IMR-90 (cell line): ENCODE results near the gene RET. TPM values are rescaled to one million over a fixed set of nuclear protein-coding genes. Genes with fewer than 3 reads are reported as not detected.

Experiments used
- ATAC-seq: fragments of 200-7000 bp; cut with Tn5 transposase; 2 replicates; pipeline ENCODE4 v1.9.1; 2020; ENCODE audit warnings: low read depth, mild to moderate bottlenecking, moderate library complexity
- BruUV-seq: library from RNA; stranded (reverse); fragments of 400-500 nt; replicated peaks from 2 replicates; lab custom pipeline; 2021; lab: Mats Ljungman, UMichigan
- CTCF ChIA-PET: fragments of 300-600 bp; formaldehyde crosslinking; extraction: SDS; loops from one replicate; lab custom pipeline; 2021; ENCODE audit warnings: antibody characterized with exemption; lab: Yijun Ruan, JAX
- POLR2A ChIA-PET: fragments of 300-600 bp; sonication (Branson Sonifier 250); formaldehyde crosslinking; loops from one replicate; lab custom pipeline; 2022; ENCODE audit warnings: antibody characterized with exemption; ENCODE audit not compliant: unreplicated experiment; lab: Charles Lee
- DNase-seq: peaks from one replicate; pipeline ENCODE4 v3.0.0; 2013
- H2AFZ ChIP-seq: replicated peaks from 2 replicates; pipeline ENCODE3; 2013; ENCODE audit warnings: low read length, mild to moderate bottlenecking; ENCODE audit not compliant: poor library complexity
- H2AK5ac ChIP-seq: 2 replicates; pipeline ENCODE4 v1.6.1; 2013; ENCODE audit warnings: low read depth, low read length, inconsistent platforms
- H2AK9ac ChIP-seq: replicated peaks from 2 replicates; pipeline ENCODE3; 2013; ENCODE audit warnings: mild to moderate bottlenecking, low read depth, low read length, moderate library complexity; ENCODE audit not compliant: poor library complexity
- H2BK120ac ChIP-seq: 2 replicates; pipeline ENCODE4 v1.6.1; 2013; ENCODE audit warnings: low read depth, low read length, inconsistent platforms
- H2BK15ac ChIP-seq: 3 replicates; pipeline ENCODE4 v1.6.1; 2013; ENCODE audit warnings: low read depth, low read length, inconsistent platforms
- H2BK20ac ChIP-seq: 2 replicates; pipeline ENCODE4 v1.6.1; 2013; ENCODE audit warnings: low read depth, mild to moderate bottlenecking, inconsistent platforms, low read length, moderate library complexity
- H2BK5ac ChIP-seq: 2 replicates; pipeline ENCODE4 v1.6.1; 2013; ENCODE audit warnings: mild to moderate bottlenecking, low read depth, low read length, inconsistent platforms; ENCODE audit not compliant: poor library complexity, severe bottlenecking
- H3K14ac ChIP-seq: replicated peaks from 2 replicates; pipeline ENCODE4 v1.6.1; 2013; ENCODE audit warnings: low read depth, low read length, inconsistent platforms
- H3K18ac ChIP-seq: 2 replicates; pipeline ENCODE4 v1.6.1; 2013; ENCODE audit warnings: low read depth, low read length, control low read depth
- H3K23ac ChIP-seq: 2 replicates; pipeline ENCODE4 v1.6.1; 2013; ENCODE audit warnings: low read depth, low read length, inconsistent platforms
- H3K27ac ChIP-seq: 2 replicates; pipeline ENCODE4 v1.5.1; 2013; ENCODE audit warnings: mild to moderate bottlenecking, control low read depth, low read length; ENCODE audit not compliant: insufficient read depth
- H3K27me3 ChIP-seq: 2 replicates; pipeline ENCODE4 v1.6.1; 2013; ENCODE audit warnings: low read length; ENCODE audit not compliant: control insufficient read depth, insufficient read depth
- H3K36me3 ChIP-seq: 2 replicates; pipeline ENCODE4 v1.6.1; 2013; ENCODE audit warnings: low read length, mixed read lengths; ENCODE audit not compliant: control insufficient read depth, insufficient read depth
- H3K4ac ChIP-seq: 2 replicates; pipeline ENCODE4 v1.6.1; 2013; ENCODE audit warnings: low read depth, low read length, inconsistent platforms
- H3K4me1 ChIP-seq: 2 replicates; pipeline ENCODE4 v1.6.1; 2013; ENCODE audit warnings: low read length, mixed read lengths; ENCODE audit not compliant: control insufficient read depth, insufficient read depth
- H3K4me2 ChIP-seq: 2 replicates; pipeline ENCODE4 v1.6.1; 2013; ENCODE audit warnings: low read depth, mild to moderate bottlenecking, control low read depth, low read length, moderate library complexity
- H3K4me3 ChIP-seq: 2 replicates; pipeline ENCODE4 v1.5.1; 2013; ENCODE audit warnings: low read depth, mild to moderate bottlenecking, control low read depth, low read length, moderate library complexity; ENCODE audit not compliant: insufficient read depth
- H3K56ac ChIP-seq: 2 replicates; pipeline ENCODE4 v1.6.1; 2013; ENCODE audit warnings: low read length, inconsistent platforms; ENCODE audit not compliant: insufficient read depth; ENCODE audit errors: extremely low read depth
- H3K79me1 ChIP-seq, 2 experiments: 2 replicates each; pipeline ENCODE4 v1.6.1; 2013; ENCODE audit warnings: low read length in 2 of 2, inconsistent platforms in 1 of 2, low read depth in 1 of 2
- H3K9ac ChIP-seq: 2 replicates; pipeline ENCODE4 v1.6.1; 2013; ENCODE audit warnings: low read depth, low read length, control low read depth
- H3K9me1 ChIP-seq: 2 replicates; pipeline ENCODE4 v1.6.1; 2013; ENCODE audit warnings: low read length, inconsistent platforms; ENCODE audit not compliant: insufficient read depth
- H3K9me3 ChIP-seq: 2 replicates; pipeline ENCODE4 v1.6.1; 2013; ENCODE audit warnings: low read length; ENCODE audit not compliant: control insufficient read depth, insufficient read depth
- H4K20me1 ChIP-seq: 2 replicates; pipeline ENCODE4 v1.6.1; 2013; ENCODE audit warnings: low read length, inconsistent platforms; ENCODE audit not compliant: insufficient read depth
- H4K5ac ChIP-seq: 2 replicates; pipeline ENCODE4 v1.6.1; 2013; ENCODE audit warnings: mild to moderate bottlenecking, low read depth, low read length, control low read depth
- H4K8ac ChIP-seq, 2 experiments: 2 replicates each; pipeline ENCODE4 v1.6.1; 2013; ENCODE audit warnings: low read depth in 2 of 2, low read length in 2 of 2, control low read depth in 1 of 2, inconsistent platforms in 1 of 2
- H4K91ac ChIP-seq: 2 replicates; pipeline ENCODE4 v1.6.1; 2013; ENCODE audit warnings: low read depth, low read length, inconsistent platforms; ENCODE audit not compliant: insufficient read depth
- BHLHE40 ChIP-seq: fragments of 150-350 bp; IDR thresholded peaks from 2 replicates; pipeline ENCODE4 v1.6.1; 2016; ENCODE audit warnings: mild to moderate bottlenecking, low read depth, low read length
- CEBPB ChIP-seq: IDR thresholded peaks from 2 replicates; pipeline ENCODE4 v1.6.1; 2012; ENCODE audit warnings: low read depth, low read length, improper control_type of control experiment
- CHD1 ChIP-seq: IDR thresholded peaks from 2 replicates; pipeline ENCODE4 v1.6.1; 2012; ENCODE audit warnings: low read depth, low read length, improper control_type of control experiment
- FOS ChIP-seq: fragments of 150-350 bp; IDR thresholded peaks from 2 replicates; pipeline ENCODE4 v1.6.1; 2016; ENCODE audit warnings: low read depth, low read length
- MAFK ChIP-seq: IDR thresholded peaks from 2 replicates; pipeline ENCODE4 v1.6.1; 2012; ENCODE audit warnings: low read depth, low read length, improper control_type of control experiment
- MXI1 ChIP-seq: IDR thresholded peaks from 2 replicates; pipeline ENCODE4 v1.6.1; 2012; ENCODE audit warnings: low read depth, mild to moderate bottlenecking, low read length, moderate library complexity, borderline replicate concordance
- NFE2L2 ChIP-seq: fragments of 150-350 bp; IDR thresholded peaks from 2 replicates; pipeline ENCODE4 v1.6.1; 2016; ENCODE audit warnings: low read depth, mild to moderate bottlenecking, low read length
- POLR2A ChIP-seq: IDR thresholded peaks from 2 replicates; pipeline ENCODE4 v1.6.1; 2012; ENCODE audit warnings: mild to moderate bottlenecking, low read depth, low read length
- RAD21 ChIP-seq: IDR thresholded peaks from 2 replicates; pipeline ENCODE4 v1.6.1; 2012; ENCODE audit warnings: low read length, improper control_type of control experiment
- RCOR1 ChIP-seq: IDR thresholded peaks from 2 replicates; pipeline ENCODE4 v1.6.1; 2012; ENCODE audit warnings: mild to moderate bottlenecking, low read length, improper control_type of control experiment; ENCODE audit not compliant: insufficient replicate concordance
- RFX5 ChIP-seq: IDR thresholded peaks from 2 replicates; pipeline ENCODE4 v1.8.0; 2012; ENCODE audit warnings: low read depth, mild to moderate bottlenecking, low read length, moderate library complexity
- SMC3 ChIP-seq: fragments of 150-350 bp; IDR thresholded peaks from 2 replicates; pipeline ENCODE4 v1.6.1; 2016; ENCODE audit warnings: low read depth, mild to moderate bottlenecking, antibody characterized with exemption, low read length, moderate library complexity
- WGBS, 2 experiments: methylation state at CpG; one replicate each; pipeline versions ENCODE4 v1.1.5 to v1.1.7; 2013; ENCODE audit warnings: missing lambda C conversion rate in 2 of 2; ENCODE audit not compliant: insufficient read length in 1 of 2; ENCODE audit errors: extremely low coverage in 2 of 2; 5-methylcytosine and 5-hydroxymethylcytosine counted together
- dilution Hi-C: fragments of 300-500 bp; cut with HindIII; formaldehyde crosslinking; loops from one replicate; pipeline ENCODE4 v1.14.3; 2018; ENCODE audit warnings: low sequenced_read_pairs; ENCODE audit not compliant: unreplicated experiment
- in situ Hi-C: fragments of 300-500 bp; cut with MboI; formaldehyde crosslinking; loops from 3 replicates; pipeline ENCODE4 v1.14.3; 2019; ENCODE audit warnings: low sequenced_read_pairs, inconsistent platforms, mixed read lengths
- intact Hi-C: fragments of 100-400 bp; cut with micrococcal nuclease; formaldehyde crosslinking; loops from 2 replicates; pipeline ENCODE4 v1.10.0; 2022
- polyA plus RNA-seq, 3 experiments: library from polyadenylated mRNA; depleted of rRNA; stranded (reverse); fragments of >200 nt; gene quantifications; 2 replicates each; pipeline ENCODE4 v1.2.3, GENCODE V29; 2012; ENCODE audit warnings: low replicate concordance in 1 of 3
- total RNA-seq: library from RNA; depleted of rRNA; stranded (reverse); fragments of >200 nt; gene quantifications from 2 replicates; pipeline ENCODE4 v1.2.3, GENCODE V29; 2012
- TF ChIP-seq, protein P1 (sequence below): fragments of 150-350 bp; IDR thresholded peaks from 2 replicates; pipeline ENCODE4 v1.6.1; 2017; ENCODE audit warnings: mild to moderate bottlenecking, antibody characterized with exemption, low read length, low read depth
- TF ChIP-seq, protein P2 (sequence below): fragments of 150-350 bp; IDR thresholded peaks from 2 replicates; pipeline ENCODE4 v1.6.1; 2016; ENCODE audit warnings: low read depth, mild to moderate bottlenecking, low read length, moderate library complexity, borderline replicate concordance
- TF ChIP-seq, protein P3 (sequence below): conservative IDR thresholded peaks from 2 replicates; pipeline ENCODE4 v1.5.1; 2012; ENCODE audit warnings: mild to moderate bottlenecking, low read depth, low read length, improper control_type of control experiment

RET gene
- total and polyA plus RNA-seq, 2 of the 4 experiments (the other 2 are of a cell fraction), result 0.10 to 0.18 TPM

DNA sequence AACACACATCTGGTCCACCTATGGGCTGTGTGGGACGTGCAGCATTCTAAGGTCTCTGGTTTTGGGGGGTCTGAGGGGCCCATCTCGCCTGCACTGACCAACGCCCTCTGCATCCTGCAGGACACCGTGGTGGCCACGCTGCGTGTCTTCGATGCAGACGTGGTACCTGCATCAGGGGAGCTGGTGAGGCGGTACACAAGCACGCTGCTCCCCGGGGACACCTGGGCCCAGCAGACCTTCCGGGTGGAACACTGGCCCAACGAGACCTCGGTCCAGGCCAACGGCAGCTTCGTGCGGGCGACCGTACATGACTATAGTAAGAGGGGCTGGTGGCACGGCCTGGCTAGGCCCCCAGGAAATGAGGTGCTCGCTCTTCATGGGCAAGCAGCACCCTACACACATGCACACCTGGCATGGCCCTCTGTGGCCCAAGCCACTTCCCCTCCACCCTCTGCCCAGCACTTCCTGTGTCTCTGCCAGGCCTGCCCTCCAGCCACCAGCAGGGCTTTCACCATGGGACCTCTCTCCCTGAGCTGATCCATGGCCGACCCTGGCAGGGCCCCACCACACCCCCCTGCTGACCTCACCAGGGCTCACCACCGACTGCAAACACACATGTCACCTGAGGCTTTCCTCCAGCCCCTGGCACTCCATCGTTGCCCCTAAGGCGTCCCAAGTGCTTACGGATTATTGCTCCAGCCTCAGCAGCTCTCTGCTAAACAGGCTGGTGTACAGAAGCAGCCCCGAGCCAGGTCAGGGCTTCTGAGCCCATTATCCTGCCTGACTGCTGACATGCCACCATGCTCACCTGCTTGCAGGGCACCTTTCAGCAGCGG, 29.6 kb downstream of the RET start:
- H2AK5ac ChIP-seq, result no peak overlapping the region
- H3K9ac ChIP-seq, result no peak overlapping the region
- no peak overlapping the region for H2BK20ac ChIP-seq
- no peak overlapping the region for H2BK120ac ChIP-seq
- in situ Hi-C loops (loop anchor here (10.0 kb wide), 1 partner anchor 232 kb away; no protein-coding TSS in a partner anchor), dilution Hi-C loops (no loop called here), intact Hi-C loops (no loop called here)
- H4K91ac ChIP-seq, result no peak overlapping the region
- H3K79me1 ChIP-seq, result no peaks in the 10 kb centered on the region
- H4K5ac ChIP-seq, result no peak overlapping the region
- peaks cover 21% of the 10 kb centered on the region for H3K27me3 ChIP-seq
- no peak overlapping the region for H3K27ac ChIP-seq
- no peak overlapping the region for H2AFZ ChIP-seq
- CTCF ChIA-PET, result no interaction called here
- no peak overlapping the region for H2BK5ac ChIP-seq
- BruUV-seq, result no TSS peak
- H4K20me1 ChIP-seq, result no peaks in the 10 kb centered on the region
- no peak overlapping the region for H2BK15ac ChIP-seq
- DNase-seq, result no peak
- H4K8ac ChIP-seq, result no peak overlapping the region
- POLR2A ChIA-PET, result no interaction called here
- H3K4ac ChIP-seq, result no peak overlapping the region
- no peaks in the 10 kb centered on the region for H3K36me3 ChIP-seq
- 83% methylated on average over 16 of the region's 28 CpGs; no CpG with 5 or more reads in 1 of the 2 experiments for WGBS, 2 experiments
- no peak overlapping the region for H3K18ac ChIP-seq
- no peaks in the 10 kb centered on the region for H3K9me1 ChIP-seq
- no peak overlapping the region for H3K56ac ChIP-seq
- no peak for ATAC-seq
- H3K23ac ChIP-seq, result no peak overlapping the region
- no peak overlapping the region for H3K4me2 ChIP-seq
- H3K14ac ChIP-seq, result no peak overlapping the region
- H3K9me3 ChIP-seq, result no peaks in the 10 kb centered on the region
- no peak overlapping the region for H3K4me3 ChIP-seq
- peaks cover 10% of the 10 kb centered on the region for H3K4me1 ChIP-seq
- H2AK9ac ChIP-seq, result peak overlapping the region; percentile 55
- TF ChIP-seq, protein P1, sequence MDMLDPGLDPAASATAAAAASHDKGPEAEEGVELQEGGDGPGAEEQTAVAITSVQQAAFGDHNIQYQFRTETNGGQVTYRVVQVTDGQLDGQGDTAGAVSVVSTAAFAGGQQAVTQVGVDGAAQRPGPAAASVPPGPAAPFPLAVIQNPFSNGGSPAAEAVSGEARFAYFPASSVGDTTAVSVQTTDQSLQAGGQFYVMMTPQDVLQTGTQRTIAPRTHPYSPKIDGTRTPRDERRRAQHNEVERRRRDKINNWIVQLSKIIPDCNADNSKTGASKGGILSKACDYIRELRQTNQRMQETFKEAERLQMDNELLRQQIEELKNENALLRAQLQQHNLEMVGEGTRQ, result no peak
- no peak for TF ChIP-seq RAD21
- TF ChIP-seq RCOR1, result no peak
- no peak for TF ChIP-seq MAFK
- no peak for TF ChIP-seq BHLHE40
- no peak for TF ChIP-seq FOS
- TF ChIP-seq, protein P2, sequence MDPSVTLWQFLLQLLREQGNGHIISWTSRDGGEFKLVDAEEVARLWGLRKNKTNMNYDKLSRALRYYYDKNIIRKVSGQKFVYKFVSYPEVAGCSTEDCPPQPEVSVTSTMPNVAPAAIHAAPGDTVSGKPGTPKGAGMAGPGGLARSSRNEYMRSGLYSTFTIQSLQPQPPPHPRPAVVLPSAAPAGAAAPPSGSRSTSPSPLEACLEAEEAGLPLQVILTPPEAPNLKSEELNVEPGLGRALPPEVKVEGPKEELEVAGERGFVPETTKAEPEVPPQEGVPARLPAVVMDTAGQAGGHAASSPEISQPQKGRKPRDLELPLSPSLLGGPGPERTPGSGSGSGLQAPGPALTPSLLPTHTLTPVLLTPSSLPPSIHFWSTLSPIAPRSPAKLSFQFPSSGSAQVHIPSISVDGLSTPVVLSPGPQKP, result no peak
- TF ChIP-seq CHD1, result no peak
- no peak for TF ChIP-seq MXI1
- no peak for TF ChIP-seq CEBPB
- no peak for TF ChIP-seq RFX5
- TF ChIP-seq NFE2L2, result no peak
- no peak for TF ChIP-seq SMC3
- TF ChIP-seq, protein P3, sequence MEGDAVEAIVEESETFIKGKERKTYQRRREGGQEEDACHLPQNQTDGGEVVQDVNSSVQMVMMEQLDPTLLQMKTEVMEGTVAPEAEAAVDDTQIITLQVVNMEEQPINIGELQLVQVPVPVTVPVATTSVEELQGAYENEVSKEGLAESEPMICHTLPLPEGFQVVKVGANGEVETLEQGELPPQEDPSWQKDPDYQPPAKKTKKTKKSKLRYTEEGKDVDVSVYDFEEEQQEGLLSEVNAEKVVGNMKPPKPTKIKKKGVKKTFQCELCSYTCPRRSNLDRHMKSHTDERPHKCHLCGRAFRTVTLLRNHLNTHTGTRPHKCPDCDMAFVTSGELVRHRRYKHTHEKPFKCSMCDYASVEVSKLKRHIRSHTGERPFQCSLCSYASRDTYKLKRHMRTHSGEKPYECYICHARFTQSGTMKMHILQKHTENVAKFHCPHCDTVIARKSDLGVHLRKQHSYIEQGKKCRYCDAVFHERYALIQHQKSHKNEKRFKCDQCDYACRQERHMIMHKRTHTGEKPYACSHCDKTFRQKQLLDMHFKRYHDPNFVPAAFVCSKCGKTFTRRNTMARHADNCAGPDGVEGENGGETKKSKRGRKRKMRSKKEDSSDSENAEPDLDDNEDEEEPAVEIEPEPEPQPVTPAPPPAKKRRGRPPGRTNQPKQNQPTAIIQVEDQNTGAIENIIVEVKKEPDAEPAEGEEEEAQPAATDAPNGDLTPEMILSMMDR, result no peak
- TF ChIP-seq POLR2A, result no peak
